GM21447 (cell line): ENCODE results near the gene KLF6.

Experiments
- ATAC-seq: cut with Tn5 transposase; IDR thresholded peaks from one replicate; pipeline ENCODE4 v1.9.1; 2021; ENCODE audit not compliant: unreplicated experiment

The KLF6 gene

GRCh38 chr10:3784510-3785250 lies at the start of gene KLF6:
Gene KLF6, minus strand, starts transcription at chr10:3785209. Its CDS starts 195 bp downstream, at chr10:3785014.
- peak; percentile 1 for ATAC-seq

DNA sequence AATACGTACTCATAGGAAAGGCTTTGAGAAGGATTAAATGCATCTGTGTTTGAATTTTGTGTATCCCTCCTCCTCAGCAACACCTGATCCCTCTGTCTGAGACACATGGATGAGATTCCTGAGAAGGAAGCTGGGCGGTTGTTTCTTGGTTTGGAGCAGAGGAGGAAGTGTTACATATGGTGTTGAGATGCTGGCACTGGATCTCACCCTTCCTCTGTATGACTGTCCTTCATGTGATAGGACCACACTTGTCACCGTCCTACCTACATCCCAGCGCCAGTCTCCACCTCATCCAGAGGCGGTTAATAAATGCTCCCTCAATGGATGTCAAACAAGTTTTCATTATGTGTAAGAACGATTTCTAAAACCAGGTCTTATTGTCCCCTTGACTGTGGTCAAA lies 49.4 kb upstream of the KLF6 start:
- ATAC-seq: no peak

DNA sequence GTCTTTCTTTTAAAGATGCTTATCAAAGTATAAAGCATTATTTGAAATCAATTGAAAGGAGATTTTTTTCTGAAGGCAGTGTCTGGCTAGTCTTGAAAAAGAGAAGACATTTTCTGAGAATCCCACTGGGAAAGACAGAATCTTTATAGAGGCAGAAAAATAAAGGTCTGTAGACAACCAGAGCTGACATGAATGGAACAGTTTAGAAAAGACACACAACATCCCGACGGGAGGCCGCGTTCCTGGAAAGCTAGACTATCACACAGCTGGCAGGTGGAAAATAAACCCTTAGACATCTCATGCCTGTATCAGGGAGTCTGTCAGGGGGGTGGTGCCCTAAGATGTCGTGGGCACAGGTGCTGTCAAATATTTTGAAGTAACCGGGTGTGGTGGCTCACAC lies 48.0 kb upstream of the KLF6 start:
- no peak for ATAC-seq

DNA sequence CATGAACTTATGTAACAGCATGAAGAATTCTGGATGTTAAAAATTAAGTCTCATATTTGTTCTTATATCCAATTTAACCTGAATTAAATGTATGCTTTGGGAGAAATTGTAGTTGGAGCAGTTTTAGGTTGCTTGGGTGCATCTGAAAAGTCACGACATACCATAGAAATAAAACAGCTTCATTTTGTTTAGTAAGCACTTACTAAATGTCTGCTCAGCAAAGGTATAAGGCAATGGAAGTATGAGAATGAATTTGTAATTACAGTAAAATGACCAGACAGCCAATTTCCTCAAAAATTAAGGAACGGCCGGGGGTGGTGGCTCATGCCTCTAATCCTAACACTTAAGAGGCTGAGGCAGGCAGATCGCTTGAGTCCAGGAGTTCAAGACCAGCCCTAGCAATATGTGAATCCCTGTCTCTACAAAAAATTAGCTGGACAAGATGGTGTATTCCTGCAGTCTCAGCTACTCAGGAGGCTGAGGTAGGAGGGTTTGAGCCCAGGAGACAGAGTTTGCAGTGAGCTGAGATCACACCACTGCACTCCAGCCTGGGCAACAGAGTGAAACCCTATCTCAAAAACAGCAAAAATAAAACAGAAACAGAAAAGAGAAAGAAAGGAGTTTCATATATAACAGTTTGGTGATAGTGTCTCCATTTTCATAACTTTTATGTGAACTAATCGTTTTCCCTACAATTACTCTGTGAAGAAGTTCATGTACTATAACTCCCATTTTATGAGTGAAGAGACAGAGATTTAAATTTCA lies 47.2 kb upstream of the KLF6 start:
- ATAC-seq: no peak

DNA sequence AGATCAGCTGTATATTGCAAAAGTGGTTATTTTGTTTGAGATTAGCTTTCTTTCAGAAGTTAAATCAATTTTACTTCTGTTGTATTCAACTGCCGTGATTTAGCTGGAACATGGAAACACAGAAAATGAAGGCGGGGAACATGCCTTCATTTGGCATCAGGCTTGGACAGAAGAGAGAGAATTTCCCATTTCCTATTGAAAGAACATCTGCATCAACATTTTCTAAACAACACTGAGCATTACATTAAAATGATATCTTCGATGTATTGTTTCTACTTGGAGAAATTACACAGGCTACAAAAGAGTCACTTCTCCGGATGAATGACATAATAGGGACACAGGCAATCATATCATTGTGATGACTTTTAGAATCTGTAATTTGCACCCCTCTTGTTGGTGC lies 46.6 kb upstream of the KLF6 start:
- ATAC-seq: no peak

DNA sequence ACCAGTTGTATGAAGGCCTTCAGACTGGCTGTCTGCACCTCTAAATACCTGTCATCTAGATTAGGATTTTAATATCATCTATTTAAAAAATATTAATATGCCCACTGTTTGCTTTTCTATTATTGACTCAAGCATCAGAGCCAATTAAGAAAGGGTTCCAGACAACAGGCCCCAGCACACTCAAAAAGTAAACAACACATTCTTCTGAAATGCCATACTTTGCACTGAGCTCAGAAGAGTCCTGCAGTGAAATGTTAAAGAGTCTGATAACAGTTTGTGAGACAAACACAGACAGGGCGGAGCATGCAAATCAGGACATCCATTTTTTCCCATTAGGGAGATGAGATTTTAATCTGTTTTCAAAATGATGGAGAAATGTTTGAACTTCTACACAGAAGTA lies 45.9 kb upstream of the KLF6 start:
- no peak for ATAC-seq

DNA sequence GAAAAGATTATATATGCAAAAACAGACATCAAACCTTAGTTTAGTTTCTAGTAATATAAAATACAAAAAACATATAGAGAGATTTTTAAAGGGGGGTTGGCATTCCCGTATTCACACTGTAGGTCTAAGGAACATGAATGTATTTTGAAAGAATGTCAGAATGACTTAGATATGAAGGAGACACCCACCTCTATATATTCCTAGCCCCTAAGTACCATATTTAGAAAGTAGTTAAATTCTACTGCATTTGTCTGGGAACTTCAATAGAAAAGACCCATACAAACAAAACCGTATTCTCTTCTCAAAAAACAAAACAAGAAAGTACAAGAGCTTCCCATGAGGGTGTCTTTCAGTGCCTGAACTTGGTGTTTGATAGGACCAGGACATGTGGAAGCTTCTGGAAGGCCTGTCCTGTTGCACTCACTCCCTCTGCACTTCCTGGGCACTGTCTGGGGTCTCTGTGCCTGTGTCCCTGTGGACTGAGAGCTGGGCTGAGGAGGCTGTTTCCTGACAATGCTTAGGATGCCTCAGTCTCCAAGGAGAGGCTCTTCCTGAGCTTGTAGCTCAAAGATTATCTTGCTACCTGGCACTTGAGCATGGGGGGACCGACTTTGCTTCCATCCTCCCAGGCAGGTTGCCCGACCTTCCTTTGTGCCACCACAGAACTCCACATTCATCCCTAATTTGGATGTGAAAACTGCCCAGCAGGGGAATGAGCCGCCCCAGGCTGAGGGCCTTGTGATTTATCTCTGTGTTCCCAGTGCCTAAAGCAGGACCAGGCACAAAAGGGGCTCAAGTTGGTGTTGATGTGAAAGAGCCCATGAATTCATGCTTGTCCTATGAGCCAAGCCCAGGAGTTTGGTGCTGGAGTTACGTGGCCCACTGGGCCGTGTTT lies 44.4 kb upstream of the KLF6 start:
- ATAC-seq: no peak

- peak; percentile 43 for ATAC-seq
Measured at GRCh38 chr10:3828404-3829155, 43.6 kb upstream of the KLF6 start.

GRCh38 chr10:3827768-3828403 lies 42.9 kb upstream of the KLF6 start:
- ATAC-seq: no peak

DNA sequence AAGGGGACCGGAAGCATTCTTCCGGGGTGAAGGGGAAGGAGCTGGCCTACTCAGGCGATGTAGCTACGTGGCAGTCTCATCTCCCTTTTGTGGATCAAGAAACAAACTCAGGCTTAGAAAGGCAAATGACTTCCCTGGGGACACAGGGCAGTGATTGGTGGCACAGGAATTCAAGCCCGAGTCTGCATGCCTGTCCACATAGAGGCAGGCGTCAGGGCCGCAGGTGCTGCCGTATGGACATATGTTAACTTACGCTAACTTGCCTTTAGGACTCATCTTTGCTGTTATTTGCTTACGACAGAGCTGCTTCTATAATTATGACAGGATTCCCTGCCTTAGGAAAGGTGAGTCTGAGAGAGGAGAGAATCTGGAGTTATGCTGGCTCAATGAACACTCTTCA lies 42.3 kb upstream of the KLF6 start:
- no peak for ATAC-seq

DNA sequence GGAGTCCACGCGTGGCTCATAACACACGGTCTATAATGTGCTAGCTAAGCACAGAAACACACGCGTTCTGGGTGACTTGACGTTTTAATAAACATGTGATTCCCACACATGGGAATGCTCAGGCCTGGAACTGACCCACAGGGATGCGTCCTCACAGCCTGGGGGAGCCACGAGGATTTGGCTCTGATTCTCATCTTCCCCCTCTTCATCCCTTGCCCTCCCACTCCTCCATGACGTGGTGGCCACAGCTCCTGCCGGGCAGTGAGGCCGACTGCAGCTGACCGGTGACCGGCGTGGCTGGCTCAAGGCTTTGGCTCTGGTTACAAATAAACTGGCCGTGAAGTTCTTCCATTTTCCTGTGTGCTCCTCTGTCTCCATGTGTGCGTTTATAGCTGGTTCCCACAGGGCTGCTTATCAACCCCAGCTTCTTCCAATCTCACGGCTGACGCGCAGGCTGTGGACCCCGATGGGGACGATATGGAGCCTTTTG lies 40.9 kb upstream of the KLF6 start:
- ATAC-seq: no peak

DNA sequence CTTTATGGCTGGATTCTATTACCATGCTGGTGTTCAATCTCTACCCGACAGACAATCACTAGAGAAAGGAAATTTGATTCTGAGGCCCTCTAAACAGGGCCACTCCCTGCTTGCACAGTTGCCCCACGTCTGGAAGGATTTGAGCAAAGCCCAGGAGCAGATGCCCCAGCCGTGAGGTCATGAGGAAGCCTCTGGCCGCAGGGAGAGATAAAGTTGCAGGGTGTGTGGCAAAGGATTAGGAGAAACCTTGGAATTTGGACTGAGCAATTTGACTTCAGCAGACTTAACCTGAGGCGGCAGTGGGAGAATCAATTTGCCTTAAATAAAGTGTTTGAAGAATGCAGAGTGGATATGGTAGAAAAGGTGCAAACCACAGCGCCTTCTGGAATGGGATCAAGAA lies 40.2 kb upstream of the KLF6 start:
- no peak for ATAC-seq

DNA sequence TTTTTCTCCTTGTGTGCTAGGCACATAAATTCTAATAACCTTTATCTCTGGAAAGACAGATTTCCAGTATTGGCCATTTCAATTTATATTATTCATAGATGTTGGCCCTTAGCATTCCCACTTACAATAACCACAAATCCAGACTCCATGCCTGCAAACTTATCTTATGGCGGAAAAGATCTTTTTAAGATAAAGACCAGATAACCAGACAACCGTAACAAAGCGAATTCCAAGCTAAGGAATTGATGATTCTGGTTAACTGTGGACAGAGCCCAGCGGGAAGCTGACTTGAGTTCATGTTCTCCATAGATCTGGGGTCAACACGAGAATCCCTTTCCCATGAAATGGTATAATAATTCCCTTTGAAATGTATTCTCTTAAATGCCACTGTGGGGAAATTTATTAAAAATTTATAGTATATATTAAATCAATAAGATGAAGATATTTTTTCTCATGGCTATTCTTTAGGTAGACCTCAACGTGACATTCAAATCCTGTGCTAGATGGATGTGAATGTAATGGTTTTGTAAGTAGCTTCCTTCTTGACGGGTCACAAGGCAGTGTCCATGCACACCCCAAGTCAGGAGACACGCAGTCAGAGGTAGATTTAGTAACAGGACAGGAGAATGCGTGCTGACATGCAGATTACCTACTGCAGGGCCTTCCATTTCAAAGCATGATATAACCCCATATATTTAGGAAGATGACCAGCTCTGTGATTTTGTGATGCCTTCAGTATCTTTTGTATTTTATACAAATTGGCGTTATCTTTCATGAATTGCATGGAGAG lies 37.7 kb upstream of the KLF6 start:
- no peak for ATAC-seq

- ATAC-seq: no peak
Measured at GRCh38 chr10:3820255-3820654, 35.2 kb upstream of the KLF6 start.

GRCh38 chr10:3816995-3817394 lies 32.0 kb upstream of the KLF6 start:
- no peak for ATAC-seq

DNA sequence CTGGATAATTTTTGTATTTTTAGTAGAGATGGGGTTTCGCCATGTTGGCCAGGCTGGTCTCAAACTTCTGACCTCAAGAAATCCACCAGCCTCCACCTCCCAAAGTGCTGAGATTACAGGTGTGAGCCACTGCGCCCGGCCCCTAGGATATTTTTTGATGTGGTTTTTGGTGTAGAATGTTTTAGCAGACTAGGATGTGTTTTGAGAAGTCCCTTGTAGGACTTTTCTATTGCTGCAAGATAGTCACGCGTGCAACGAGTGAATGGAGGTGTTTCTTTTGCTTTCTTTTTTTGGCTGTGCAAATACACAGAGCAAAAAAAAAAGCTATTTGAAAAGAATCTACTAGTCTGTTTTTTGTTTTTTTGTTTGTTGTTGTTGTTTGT lies 29.8 kb upstream of the KLF6 start:
- ATAC-seq: no peak

GRCh38 chr10:3813986-3814837 lies 29.2 kb upstream of the KLF6 start:
- ATAC-seq: no peak

DNA sequence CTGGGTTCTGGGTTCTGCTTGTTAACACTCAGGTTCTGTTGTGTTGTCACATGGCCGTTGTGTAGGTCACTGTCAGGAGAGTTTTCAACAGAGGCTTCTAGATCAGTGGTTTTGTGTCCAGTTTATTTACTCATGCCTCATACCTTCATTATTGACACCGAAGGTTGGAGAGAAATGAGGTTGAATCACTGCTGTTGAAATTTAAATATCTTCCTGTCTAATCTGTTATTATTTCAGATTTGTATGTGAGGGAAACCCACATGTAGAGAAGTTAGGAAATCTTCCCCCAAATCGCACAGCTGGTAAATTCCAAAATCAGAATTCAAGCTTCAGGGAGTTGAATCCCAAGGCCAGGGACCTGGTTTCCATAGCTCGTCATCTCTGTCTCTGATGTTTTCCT lies 28.3 kb upstream of the KLF6 start:
- ATAC-seq: no peak

GRCh38 chr10:3812141-3812540 lies 27.1 kb upstream of the KLF6 start:
- ATAC-seq: no peak
